ENCODE data around the gene SLC9A8. TPM values are rescaled to one million over a fixed set of nuclear protein-coding genes. Genes with fewer than 3 reads are reported as not detected.

Gene SLC9A8
- total RNA-seq, 1 experiment from 2014 or later = 7.5 TPM

GRCh38 chr20:49888212-49889000, 75.8 kb downstream of the SLC9A8 start:
- peaks cover 26 to 51% of the 10 kb centered on the region in 2 experiments for H3K4me1 Mint-ChIP-seq
- H4K8ac ChIP-seq (replicated peaks; ENCODE audit: insufficient read length, low read depth, low read length) = no peak overlapping the region
- no peaks in the 10 kb centered on the region for H3K9me3 ChIP-seq (ENCODE audit: control insufficient read depth, low read depth, low read length)
- H2BK20ac ChIP-seq (ENCODE audit: low read depth, low read length, poor library complexity, severe bottlenecking) = no peak overlapping the region
- no peak overlapping the region for H2BK5ac ChIP-seq (ENCODE audit: insufficient read length, low read length)
- H3K4me1 ChIP-seq (ENCODE audit: insufficient read depth, low read length) = no peaks in the 10 kb centered on the region
- no peaks in the 10 kb centered on the region for H3K79me1 ChIP-seq (ENCODE audit: insufficient read depth, low read depth, low read length, poor library complexity, severe bottlenecking)
- H2BK15ac ChIP-seq (ENCODE audit: low read depth, low read length) = no peak overlapping the region
- TF ChIP-seq, protein P1, sequence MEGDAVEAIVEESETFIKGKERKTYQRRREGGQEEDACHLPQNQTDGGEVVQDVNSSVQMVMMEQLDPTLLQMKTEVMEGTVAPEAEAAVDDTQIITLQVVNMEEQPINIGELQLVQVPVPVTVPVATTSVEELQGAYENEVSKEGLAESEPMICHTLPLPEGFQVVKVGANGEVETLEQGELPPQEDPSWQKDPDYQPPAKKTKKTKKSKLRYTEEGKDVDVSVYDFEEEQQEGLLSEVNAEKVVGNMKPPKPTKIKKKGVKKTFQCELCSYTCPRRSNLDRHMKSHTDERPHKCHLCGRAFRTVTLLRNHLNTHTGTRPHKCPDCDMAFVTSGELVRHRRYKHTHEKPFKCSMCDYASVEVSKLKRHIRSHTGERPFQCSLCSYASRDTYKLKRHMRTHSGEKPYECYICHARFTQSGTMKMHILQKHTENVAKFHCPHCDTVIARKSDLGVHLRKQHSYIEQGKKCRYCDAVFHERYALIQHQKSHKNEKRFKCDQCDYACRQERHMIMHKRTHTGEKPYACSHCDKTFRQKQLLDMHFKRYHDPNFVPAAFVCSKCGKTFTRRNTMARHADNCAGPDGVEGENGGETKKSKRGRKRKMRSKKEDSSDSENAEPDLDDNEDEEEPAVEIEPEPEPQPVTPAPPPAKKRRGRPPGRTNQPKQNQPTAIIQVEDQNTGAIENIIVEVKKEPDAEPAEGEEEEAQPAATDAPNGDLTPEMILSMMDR (conservative IDR thresholded peaks at IDR 0.05) = peak; percentile 97
- H3K27me3 Mint-ChIP-seq (ENCODE audit: low read depth) = peaks cover 1% of the 10 kb centered on the region
- H3K4me3 Mint-ChIP-seq = peak overlapping the region in 1 of 2 experiments; percentile 27; a peak in 1 of 5 replicates
- H3K36me3 Mint-ChIP-seq (ENCODE audit: insufficient read depth in 1 of 3, low read depth in 3 of 3) = peaks cover 3 to 20% (median 16%) of the 10 kb centered on the region in 3 experiments; a peak in 6 of 7 replicates
- H3K18ac ChIP-seq (ENCODE audit: insufficient read length, low read depth, low read length) = no peak overlapping the region
- H4K5ac ChIP-seq (ENCODE audit: insufficient read length, low read depth, low read length) = no peak overlapping the region
- no peaks in the 10 kb centered on the region for H4K20me1 ChIP-seq (ENCODE audit: control insufficient read depth, insufficient read depth, insufficient read length)
- H3K23me2 ChIP-seq (ENCODE audit: insufficient read length, low read depth, low read length, poor library complexity, severe bottlenecking) = no peaks in the 10 kb centered on the region
- H3K23ac ChIP-seq (ENCODE audit: insufficient read length, low read depth, low read length) = no peak overlapping the region
- peak overlapping the region in 2 of 3 experiments; percentile 65 to 94; a peak in 5 of 7 replicates for H3K27ac Mint-ChIP-seq
- no peak overlapping the region for H2BK120ac ChIP-seq (ENCODE audit: low read depth, low read length, poor library complexity, severe bottlenecking)
- DNase-seq = peak; percentile 89
- H2AFZ ChIP-seq (ENCODE audit: low read length) = no peak overlapping the region
- H3K9me3 Mint-ChIP-seq = no peaks in the 10 kb centered on the region
- no peak overlapping the region for H3K27ac ChIP-seq (ENCODE audit: insufficient read length, low read depth, low read length)
- no CpG with 5 or more reads among the region's 18 CpGs for WGBS (ENCODE audit: extremely low coverage, insufficient read length, low lambda C conversion rate)
- H3K27me3 ChIP-seq (ENCODE audit: insufficient read depth, low read length) = no peaks in the 10 kb centered on the region
- H3K4me2 ChIP-seq (ENCODE audit: insufficient read depth, insufficient read length, low read length) = no peak overlapping the region
- H3K14ac ChIP-seq (ENCODE audit: insufficient read depth, low read length) = no peak overlapping the region
- no peak overlapping the region for H2AK5ac ChIP-seq (ENCODE audit: insufficient read length, low read length)
- H2BK12ac ChIP-seq (ENCODE audit: insufficient read length, low read depth, low read length) = no peak overlapping the region
- no peak overlapping the region for H4K91ac ChIP-seq (ENCODE audit: insufficient read length, low read depth, low read length)
- H3K56ac ChIP-seq (ENCODE audit: insufficient read length, low read depth, low read length) = no peak overlapping the region
- H3K9ac ChIP-seq (ENCODE audit: extremely low read depth, insufficient read length, low read length) = no peak overlapping the region
- H3K4ac ChIP-seq (ENCODE audit: low read depth, low read length) = no peak overlapping the region
- no peaks in the 10 kb centered on the region for H3K79me2 ChIP-seq (ENCODE audit: insufficient read depth, low read length)
- H3T11ph ChIP-seq (ENCODE audit: low read length) = no peak overlapping the region

Data from H9 (cell line).